Measurements from ENCODE around the gene NUP35. TPM values are rescaled to one million over a fixed set of nuclear protein-coding genes. Genes with fewer than 3 reads are reported as not detected.
A peak's percentile ranks its signal among the peaks of the same experiment; 100 is the strongest.

NUP35 gene
- total and polyA plus RNA-seq, 2 of the 4 experiments (the other 2 are of a cell fraction): 10.9 to 23.3 TPM

DNA sequence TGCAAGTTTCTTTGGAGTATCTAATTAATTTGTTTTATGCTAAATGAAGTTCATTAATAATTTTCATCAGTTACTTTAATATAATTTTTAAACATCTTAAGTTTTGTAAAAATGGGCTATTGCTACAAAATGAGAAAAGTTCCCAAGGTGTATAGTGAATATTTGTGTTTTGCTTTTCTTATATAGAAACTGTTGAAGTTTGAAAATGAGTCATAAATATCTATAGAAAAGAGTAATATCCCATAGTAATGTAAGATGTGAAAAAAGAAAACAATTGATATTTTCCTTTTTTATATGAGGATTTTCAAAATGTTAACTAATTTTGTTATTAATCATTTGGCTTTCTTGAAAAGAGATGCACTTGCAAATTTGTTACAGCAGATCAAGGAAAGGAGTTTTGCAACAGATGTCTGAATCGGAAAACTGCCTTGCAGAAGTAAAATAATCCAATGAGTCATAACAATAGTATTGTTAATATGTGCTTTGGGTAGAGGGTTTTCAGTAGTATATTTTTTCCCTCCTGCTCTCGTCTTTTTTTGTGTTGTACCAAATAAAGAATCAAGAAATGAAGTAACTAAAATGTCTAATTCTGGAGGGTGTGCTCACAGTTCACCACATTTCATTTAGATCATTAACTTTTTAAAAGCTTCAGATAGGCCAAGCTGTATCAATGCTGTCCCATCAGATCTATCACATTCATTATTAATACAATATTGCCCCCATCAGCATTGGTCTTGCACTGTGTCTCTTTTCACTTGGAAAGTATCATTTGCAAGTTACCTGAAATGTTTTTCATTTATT is 30.2 kb upstream of the NUP35 start:
- Histone ChIP-seq H3K23ac (ENCODE audit: low read depth, low read length) (no peak overlapping the region), H2BK120ac (ENCODE audit: low read depth, low read length) (no peak overlapping the region), H3K9me1 (ENCODE audit: insufficient read depth, low read length) (no peaks in the 10 kb centered on the region), H3K4me3 (ENCODE audit: insufficient read depth, low read depth, low read length) (no peak overlapping the region), H2BK15ac (ENCODE audit: low read depth, low read length) (no peak overlapping the region), H3K36me3 (ENCODE audit: control insufficient read depth, insufficient read depth, low read length) (no peaks in the 10 kb centered on the region), H3K9ac (ENCODE audit: low read depth, low read length) (no peak overlapping the region; the same call in 1 of the 2 replicates), H3K18ac (ENCODE audit: low read depth, low read length) (no peak overlapping the region), H2AFZ (replicated peaks; ENCODE audit: low read length, poor library complexity) (no peak overlapping the region), H3K9me3 (ENCODE audit: control insufficient read depth, insufficient read depth, low read length) (no peaks in the 10 kb centered on the region), H3K4me2 (ENCODE audit: low read depth, low read length) (peak overlapping the region; percentile 20), H2BK20ac (ENCODE audit: low read depth, low read length) (no peak overlapping the region), H3K4me1 (ENCODE audit: control insufficient read depth, insufficient read depth, low read length) (no peaks in the 10 kb centered on the region), H3K14ac (replicated peaks; ENCODE audit: low read depth, low read length) (no peak overlapping the region), H3K4ac (ENCODE audit: low read depth, low read length) (no peak overlapping the region), H4K91ac (ENCODE audit: insufficient read depth, low read depth, low read length) (no peak overlapping the region), H3K56ac (ENCODE audit: extremely low read depth, insufficient read depth, low read length) (no peak overlapping the region), H4K8ac (ENCODE audit: low read depth in 2 of 2, low read length in 2 of 2) (no peak overlapping the region), H3K79me1 (ENCODE audit: low read depth in 1 of 2, low read length in 2 of 2) (no peaks in the 10 kb centered on the region), H2AK9ac (replicated peaks; ENCODE audit: low read depth, low read length, poor library complexity) (no peak overlapping the region), H4K5ac (ENCODE audit: low read depth, low read length) (no peak overlapping the region), H3K27ac (ENCODE audit: insufficient read depth, low read length) (no peak overlapping the region), H2BK5ac (ENCODE audit: low read depth, low read length, poor library complexity, severe bottlenecking) (no peak overlapping the region), H4K20me1 (ENCODE audit: insufficient read depth, low read length) (no peaks in the 10 kb centered on the region), H3K27me3 (ENCODE audit: control insufficient read depth, insufficient read depth, low read length) (no peaks in the 10 kb centered on the region), H2AK5ac (ENCODE audit: low read depth, low read length) (no peak overlapping the region)
- POLR2A ChIA-PET (ENCODE audit: unreplicated experiment): interaction anchor here (0.8 kb wide), 1 partner anchor 25 kb away, joined by 4 read pairs; no protein-coding TSS in a partner anchor
- peak; percentile 72 for DNase-seq
- TF ChIP-seq CEBPB (IDR thresholded peaks at IDR 0.05; ENCODE audit: low read depth, low read length): peak; percentile 89
- TF ChIP-seq SMC3 (IDR thresholded peaks at IDR 0.05; ENCODE audit: low read depth, low read length): no peak
- no peak for TF ChIP-seq CHD1 (IDR thresholded peaks at IDR 0.05; ENCODE audit: low read depth, low read length)
- TF ChIP-seq, protein P1, sequence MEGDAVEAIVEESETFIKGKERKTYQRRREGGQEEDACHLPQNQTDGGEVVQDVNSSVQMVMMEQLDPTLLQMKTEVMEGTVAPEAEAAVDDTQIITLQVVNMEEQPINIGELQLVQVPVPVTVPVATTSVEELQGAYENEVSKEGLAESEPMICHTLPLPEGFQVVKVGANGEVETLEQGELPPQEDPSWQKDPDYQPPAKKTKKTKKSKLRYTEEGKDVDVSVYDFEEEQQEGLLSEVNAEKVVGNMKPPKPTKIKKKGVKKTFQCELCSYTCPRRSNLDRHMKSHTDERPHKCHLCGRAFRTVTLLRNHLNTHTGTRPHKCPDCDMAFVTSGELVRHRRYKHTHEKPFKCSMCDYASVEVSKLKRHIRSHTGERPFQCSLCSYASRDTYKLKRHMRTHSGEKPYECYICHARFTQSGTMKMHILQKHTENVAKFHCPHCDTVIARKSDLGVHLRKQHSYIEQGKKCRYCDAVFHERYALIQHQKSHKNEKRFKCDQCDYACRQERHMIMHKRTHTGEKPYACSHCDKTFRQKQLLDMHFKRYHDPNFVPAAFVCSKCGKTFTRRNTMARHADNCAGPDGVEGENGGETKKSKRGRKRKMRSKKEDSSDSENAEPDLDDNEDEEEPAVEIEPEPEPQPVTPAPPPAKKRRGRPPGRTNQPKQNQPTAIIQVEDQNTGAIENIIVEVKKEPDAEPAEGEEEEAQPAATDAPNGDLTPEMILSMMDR (conservative IDR thresholded peaks at IDR 0.05; ENCODE audit: low read depth, low read length): peak; percentile 23; the same call in 1 of the 2 replicates
- TF ChIP-seq BHLHE40 (IDR thresholded peaks at IDR 0.05; ENCODE audit: low read depth, low read length): no peak
- TF ChIP-seq MXI1 (IDR thresholded peaks at IDR 0.05; ENCODE audit: borderline replicate concordance, low read depth, low read length): no peak
- peak; percentile 30; the same call in 1 of the 2 replicates for TF ChIP-seq RAD21 (IDR thresholded peaks at IDR 0.05; ENCODE audit: low read length)
- TF ChIP-seq RFX5 (IDR thresholded peaks at IDR 0.05; ENCODE audit: low read depth, low read length): no peak
- TF ChIP-seq RCOR1 (IDR thresholded peaks at IDR 0.05; ENCODE audit: insufficient replicate concordance, low read length): no peak
- intact Hi-C loops (cut with micrococcal nuclease) (no loop called here), dilution Hi-C loops (cut with HindIII; ENCODE audit: low sequenced_read_pairs, unreplicated experiment) (no loop called here), in situ Hi-C loops (cut with MboI; ENCODE audit: low sequenced_read_pairs) (no loop called here)
- ATAC-seq (ENCODE audit: low read depth): peak; percentile 75
- CTCF ChIA-PET: interaction anchor here (0.8 to 1.1 kb wide), 3 partner anchors 9 to 310 kb away, joined by 3 read pairs; no protein-coding TSS in a partner anchor
- no CpG with 5 or more reads among the region's 2 CpGs for WGBS, 2 experiments (ENCODE audit: extremely low coverage in 2 of 2, insufficient read length in 1 of 2)
- no TSS peak for BruUV-seq (replicated peaks)
